CD14-positive monocyte (primary cell): Measurements from ENCODE around the gene STXBP6. TPM values are rescaled to one million over a fixed set of nuclear protein-coding genes. Genes with fewer than 3 reads are reported as not detected.

Source experiments
- DNase-seq, 3 donors: peaks; one replicate each; pipeline ENCODE4 v3.0.0-alpha.2; 2011 to 2022
- H2AFZ ChIP-seq: 2 replicates; pipeline ENCODE4 v1.6.0; 2012; ENCODE audit warnings: mild to moderate bottlenecking, low read depth, low read length, inconsistent platforms; ENCODE audit not compliant: insufficient read depth, poor library complexity, severe bottlenecking
- H3K27ac ChIP-seq, 2 donors: 1 replicate in 1 of 2; 2 replicates in 1 of 2; pipeline ENCODE4 v1.5.1; 2012 to 2013; ENCODE audit warnings: low read length in 2 of 2, control low read depth in 1 of 2, inconsistent platforms in 1 of 2, low read depth in 1 of 2, mild to moderate bottlenecking in 1 of 2
- H3K27me3 ChIP-seq, 2 donors: one replicate each; pipeline versions ENCODE4 v1.6.0 to v1.6.1; 2011 to 2013; ENCODE audit warnings: low read length in 2 of 2; ENCODE audit not compliant: control insufficient read depth in 2 of 2, insufficient read depth in 2 of 2
- H3K36me3 ChIP-seq, 2 donors: replicated peaks in 1 of 2; 1 replicate in 1 of 2; 2 replicates in 1 of 2; pipeline versions ENCODE4 v1.5.1 to v1.6.1; 2012 to 2013; ENCODE audit warnings: low read length in 2 of 2, control low read depth in 1 of 2, inconsistent platforms in 1 of 2, mild to moderate bottlenecking in 1 of 2; ENCODE audit not compliant: insufficient read depth in 2 of 2, control insufficient read depth in 1 of 2
- H3K4me1 ChIP-seq, 2 donors: 1 replicate in 1 of 2; 2 replicates in 1 of 2; pipeline versions ENCODE4 v1.5.1 to v1.6.1; 2012 to 2013; ENCODE audit warnings: low read length in 2 of 2, control low read depth in 1 of 2, inconsistent platforms in 1 of 2, mild to moderate bottlenecking in 1 of 2, moderate library complexity in 1 of 2; ENCODE audit not compliant: insufficient read depth in 2 of 2, control insufficient read depth in 1 of 2
- H3K4me2 ChIP-seq: replicated peaks from 2 replicates; pipeline ENCODE3; 2012; ENCODE audit warnings: low read length, moderate library complexity, mild to moderate bottlenecking; ENCODE audit not compliant: poor library complexity, severe bottlenecking; ENCODE audit errors: extremely low read depth
- H3K4me3 ChIP-seq, 3 experiments: fragments of 200-600 bp in 1 of 3; sonication (generic) in 1 of 3; replicated peaks in 1 of 3; 1 replicate in 2 of 3; 2 replicates in 1 of 3; pipeline ENCODE4 v1.5.1; 2011 to 2013; ENCODE audit warnings: low read length in 3 of 3, mild to moderate bottlenecking in 3 of 3, control low read depth in 2 of 3, low read depth in 2 of 3, inconsistent platforms in 1 of 3, moderate library complexity in 1 of 3
- H3K79me2 ChIP-seq: 2 replicates; pipeline ENCODE4 v1.6.0; 2012; ENCODE audit warnings: mild to moderate bottlenecking, control low read depth, inconsistent platforms, low read length, moderate library complexity; ENCODE audit not compliant: insufficient read depth
- H3K9ac ChIP-seq: 2 replicates; pipeline ENCODE4 v1.6.0; 2017; ENCODE audit warnings: low read length, mild to moderate bottlenecking; ENCODE audit not compliant: insufficient read depth, poor library complexity, severe bottlenecking
- H3K9me3 ChIP-seq, 2 donors: replicated peaks in 1 of 2; 1 replicate in 1 of 2; 2 replicates in 1 of 2; pipeline versions ENCODE4 v1.5.1 to v1.6.1; 2012 to 2013; ENCODE audit warnings: low read length in 2 of 2, control low read depth in 1 of 2; ENCODE audit not compliant: control insufficient read depth in 1 of 2, insufficient read depth in 1 of 2
- H4K20me1 ChIP-seq: 2 replicates; pipeline ENCODE4 v1.6.0; 2012; ENCODE audit warnings: mild to moderate bottlenecking, low read length, control low read depth, moderate library complexity; ENCODE audit not compliant: insufficient read depth
- H3K27ac Mint-ChIP-seq, 7 donors: one replicate each; pipeline ENCODE4 v1.8.0; 2020; ENCODE audit warnings: mild to moderate bottlenecking in 7 of 7, mixed read lengths in 7 of 7, moderate library complexity in 6 of 7, inconsistent platforms in 2 of 7
- H3K27me3 Mint-ChIP-seq, 3 donors: one replicate each; pipeline ENCODE4 v1.8.0; 2021 to 2022; ENCODE audit warnings: low read depth in 3 of 3, mild to moderate bottlenecking in 3 of 3, mixed read lengths in 3 of 3, moderate library complexity in 3 of 3, inconsistent platforms in 1 of 3
- H3K36me3 Mint-ChIP-seq, 2 donors: one replicate each; pipeline ENCODE4 v1.8.0; 2020; ENCODE audit warnings: mixed read lengths in 2 of 2, inconsistent platforms in 1 of 2, mild to moderate bottlenecking in 1 of 2
- H3K4me1 Mint-ChIP-seq: one replicate; pipeline ENCODE4 v1.8.0; 2020; ENCODE audit warnings: mild to moderate bottlenecking, mixed read lengths
- H3K4me3 Mint-ChIP-seq, 2 donors: one replicate each; pipeline ENCODE4 v1.8.0; 2020; ENCODE audit warnings: mild to moderate bottlenecking in 2 of 2, mixed read lengths in 2 of 2, moderate library complexity in 1 of 2
- H3K9me3 Mint-ChIP-seq, 7 donors: one replicate each; pipeline ENCODE4 v1.8.0; 2020 to 2022; ENCODE audit warnings: mixed read lengths in 7 of 7, mild to moderate bottlenecking in 6 of 7, moderate library complexity in 6 of 7, inconsistent platforms in 2 of 7
- WGBS: methylation state at CpG from one replicate; pipeline ENCODE4 v1.1.5; 2013; ENCODE audit warnings: missing lambda C conversion rate; ENCODE audit not compliant: insufficient coverage; 5-methylcytosine and 5-hydroxymethylcytosine counted together
- intact Hi-C, 2 donors: fragments of 100-400 bp; cut with micrococcal nuclease; formaldehyde crosslinking; loops; one replicate each; pipeline versions ENCODE4 v1.15.0 to v1.15.1; 2023
- polyA plus RNA-seq, 3 donors: library from polyadenylated mRNA; depleted of rRNA in 1 of 3; unstranded in 2 of 3; stranded (reverse) in 1 of 3; fragments of 300-500 nt in 2 of 3; fragments of >200 nt in 1 of 3; fragmentation: Illumina TruSeq in 2 of 3; gene quantifications; 1 replicate in 2 of 3; 2 replicates in 1 of 3; pipeline ENCODE4 v1.2.3, GENCODE V29; 2012 to 2021
- TF ChIP-seq, protein P1 (sequence below): fragments of 200-600 bp; IDR thresholded peaks from one replicate; pipeline ENCODE4 v1.8.0; 2022; ENCODE audit warnings: antibody characterized with exemption, mild to moderate bottlenecking

Gene STXBP6
- polyA plus RNA-seq, 3 donors = 0.05 to 0.25 (median 0.08) TPM

DNA sequence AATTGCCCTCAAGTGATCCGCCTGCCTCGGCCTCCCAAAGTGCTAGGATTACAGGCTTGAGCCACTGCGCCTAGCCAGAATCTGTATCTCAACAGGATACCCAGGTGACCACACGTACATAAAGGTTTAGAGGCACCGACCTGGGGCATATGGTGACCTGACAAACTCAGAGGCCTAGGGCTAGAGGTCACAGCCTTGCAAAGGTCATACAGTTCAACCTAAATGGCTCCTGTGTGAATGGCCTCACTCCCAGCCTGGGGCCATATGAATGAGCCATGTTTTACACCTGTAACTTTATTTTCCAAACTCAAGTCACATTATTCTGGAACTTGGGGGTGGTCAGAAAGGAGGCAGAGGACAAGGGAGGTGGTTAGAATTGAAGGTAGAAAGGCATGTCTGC, 10.0 kb downstream of the STXBP6 start:
- TF ChIP-seq, protein P1, sequence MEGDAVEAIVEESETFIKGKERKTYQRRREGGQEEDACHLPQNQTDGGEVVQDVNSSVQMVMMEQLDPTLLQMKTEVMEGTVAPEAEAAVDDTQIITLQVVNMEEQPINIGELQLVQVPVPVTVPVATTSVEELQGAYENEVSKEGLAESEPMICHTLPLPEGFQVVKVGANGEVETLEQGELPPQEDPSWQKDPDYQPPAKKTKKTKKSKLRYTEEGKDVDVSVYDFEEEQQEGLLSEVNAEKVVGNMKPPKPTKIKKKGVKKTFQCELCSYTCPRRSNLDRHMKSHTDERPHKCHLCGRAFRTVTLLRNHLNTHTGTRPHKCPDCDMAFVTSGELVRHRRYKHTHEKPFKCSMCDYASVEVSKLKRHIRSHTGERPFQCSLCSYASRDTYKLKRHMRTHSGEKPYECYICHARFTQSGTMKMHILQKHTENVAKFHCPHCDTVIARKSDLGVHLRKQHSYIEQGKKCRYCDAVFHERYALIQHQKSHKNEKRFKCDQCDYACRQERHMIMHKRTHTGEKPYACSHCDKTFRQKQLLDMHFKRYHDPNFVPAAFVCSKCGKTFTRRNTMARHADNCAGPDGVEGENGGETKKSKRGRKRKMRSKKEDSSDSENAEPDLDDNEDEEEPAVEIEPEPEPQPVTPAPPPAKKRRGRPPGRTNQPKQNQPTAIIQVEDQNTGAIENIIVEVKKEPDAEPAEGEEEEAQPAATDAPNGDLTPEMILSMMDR = no peak
- DNase-seq = no peak
- Mint-ChIP-seq H3K27ac (no peak overlapping the region), H3K4me3 (no peak overlapping the region), H3K27me3 (peaks cover 0 to 9% (median 5%) of the 10 kb centered on the region in 3 donors), H3K9me3 (peaks cover 0 to 3% (median 0%) of the 10 kb centered on the region in 7 donors), H3K36me3 (no peaks in the 10 kb centered on the region), H3K4me1 (peaks cover 4% of the 10 kb centered on the region)
- no peaks in the 10 kb centered on the region for H4K20me1 ChIP-seq
- H3K36me3 ChIP-seq = no peaks in the 10 kb centered on the region
- intact Hi-C loops = no loop called here
- H3K9me3 ChIP-seq = no peaks in the 10 kb centered on the region
- no peaks in the 10 kb centered on the region for H3K79me2 ChIP-seq
- no peak overlapping the region for H3K4me2 ChIP-seq
- no peak overlapping the region for H3K27ac ChIP-seq
- H3K27me3 ChIP-seq = no peaks in the 10 kb centered on the region
- no peaks in the 10 kb centered on the region for H3K4me1 ChIP-seq
- H3K9ac ChIP-seq = no peak overlapping the region
- WGBS = 94% methylated on average over 5 of the region's 5 CpGs
- H2AFZ ChIP-seq = no peak overlapping the region
- H3K4me3 ChIP-seq = no peak overlapping the region

DNA sequence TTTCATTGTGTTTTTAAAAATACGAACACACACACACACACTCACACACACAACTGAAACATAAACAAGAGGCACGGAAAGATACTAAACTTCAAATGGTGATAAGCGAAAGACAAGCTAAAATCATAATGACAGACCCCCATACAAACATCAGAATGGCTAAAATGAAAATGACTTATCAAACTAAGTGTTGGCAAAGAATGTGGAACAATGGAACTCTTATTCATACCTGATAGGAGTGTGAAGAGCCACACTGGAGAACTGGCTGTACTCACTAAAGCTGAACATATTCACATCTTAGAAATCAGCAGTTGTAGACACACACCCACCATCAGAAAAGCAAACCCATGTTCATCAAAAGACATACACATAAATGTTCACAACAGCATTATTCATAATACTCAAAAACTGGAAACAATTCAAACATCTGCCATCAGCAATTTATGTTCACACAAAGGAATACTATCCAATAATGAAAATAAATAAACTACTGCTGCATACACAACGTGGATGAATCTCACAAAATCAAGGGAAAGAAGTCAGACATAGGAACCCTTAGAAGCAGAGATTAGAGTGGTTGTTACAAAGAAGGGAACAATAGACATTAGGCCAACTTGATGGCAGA, 11.8 kb downstream of the STXBP6 start:
- H3K4me1 ChIP-seq = no peaks in the 10 kb centered on the region
- intact Hi-C loops = no loop called here
- no peaks in the 10 kb centered on the region for H3K27me3 Mint-ChIP-seq
- no peak for DNase-seq
- peaks cover 0 to 3% (median 0%) of the 10 kb centered on the region in 7 donors for H3K9me3 Mint-ChIP-seq
- H4K20me1 ChIP-seq = no peaks in the 10 kb centered on the region
- H3K36me3 ChIP-seq = no peaks in the 10 kb centered on the region
- H3K4me1 Mint-ChIP-seq = peaks cover 4% of the 10 kb centered on the region
- H3K9me3 ChIP-seq = no peaks in the 10 kb centered on the region
- H3K36me3 Mint-ChIP-seq = no peaks in the 10 kb centered on the region
- H3K27ac Mint-ChIP-seq = no peak overlapping the region
- no peaks in the 10 kb centered on the region for H3K79me2 ChIP-seq
- H2AFZ ChIP-seq = no peak overlapping the region
- TF ChIP-seq, protein P1 = no peak
- 100% methylated on average over 1 of the region's 4 CpGs for WGBS
- no peak overlapping the region for H3K4me2 ChIP-seq
- no peak overlapping the region for H3K9ac ChIP-seq
- H3K27ac ChIP-seq = no peak overlapping the region
- H3K27me3 ChIP-seq = no peaks in the 10 kb centered on the region
- H3K4me3 ChIP-seq = no peak overlapping the region
- H3K4me3 Mint-ChIP-seq = no peak overlapping the region
